Fibroblast of the aortic adventitia (primary cell): ENCODE data around the gene WNK1. TPM values are rescaled to one million over a fixed set of nuclear protein-coding genes. Genes with fewer than 3 reads are reported as not detected.
A peak's percentile ranks its signal among the peaks of the same experiment; 100 is the strongest.

Experiments
- DNase-seq: peaks from one replicate; pipeline ENCODE4 v3.0.0-alpha.2; 2010; ENCODE audit warnings: low read depth
- H3K4me3 ChIP-seq: 2 replicates; pipeline ENCODE4 v1.5.1; 2011; ENCODE audit warnings: low read depth, mild to moderate bottlenecking, control low read depth, low read length, moderate library complexity
- total RNA-seq: library from RNA; depleted of rRNA; stranded (reverse); fragments of >200 nt; gene quantifications from 2 replicates; pipeline ENCODE4 v1.2.3, GENCODE V29; 2012; ENCODE audit warnings: low replicate concordance
- TF ChIP-seq, protein P1 (sequence below): IDR thresholded peaks from 2 replicates; pipeline ENCODE4 v1.5.1; 2011; ENCODE audit warnings: mild to moderate bottlenecking, low read length, control low read depth, inconsistent platforms; ENCODE audit not compliant: insufficient read depth

The WNK1 gene
- total RNA-seq, 1 donor = 91.7 TPM

DNA sequence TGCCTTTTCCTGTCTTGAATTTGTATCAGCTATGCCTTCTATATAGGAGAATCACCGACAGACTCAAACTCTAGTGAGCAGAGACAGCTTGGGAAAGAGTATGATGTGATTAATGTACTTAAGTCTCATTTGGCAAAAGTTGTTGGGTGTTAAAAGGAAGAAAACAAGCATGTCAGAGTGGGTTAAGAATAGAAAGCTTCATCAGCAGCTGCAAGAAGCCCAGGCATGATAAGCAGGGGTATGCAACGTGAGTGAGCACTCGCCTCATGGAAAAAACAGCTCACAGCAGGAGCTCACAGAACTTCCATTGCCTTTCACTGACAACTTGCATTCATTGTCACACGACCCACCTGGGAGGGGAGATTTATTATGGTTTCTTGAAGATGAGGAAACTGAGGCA is 35.9 kb upstream of the WNK1 start:
- TF ChIP-seq, protein P1, sequence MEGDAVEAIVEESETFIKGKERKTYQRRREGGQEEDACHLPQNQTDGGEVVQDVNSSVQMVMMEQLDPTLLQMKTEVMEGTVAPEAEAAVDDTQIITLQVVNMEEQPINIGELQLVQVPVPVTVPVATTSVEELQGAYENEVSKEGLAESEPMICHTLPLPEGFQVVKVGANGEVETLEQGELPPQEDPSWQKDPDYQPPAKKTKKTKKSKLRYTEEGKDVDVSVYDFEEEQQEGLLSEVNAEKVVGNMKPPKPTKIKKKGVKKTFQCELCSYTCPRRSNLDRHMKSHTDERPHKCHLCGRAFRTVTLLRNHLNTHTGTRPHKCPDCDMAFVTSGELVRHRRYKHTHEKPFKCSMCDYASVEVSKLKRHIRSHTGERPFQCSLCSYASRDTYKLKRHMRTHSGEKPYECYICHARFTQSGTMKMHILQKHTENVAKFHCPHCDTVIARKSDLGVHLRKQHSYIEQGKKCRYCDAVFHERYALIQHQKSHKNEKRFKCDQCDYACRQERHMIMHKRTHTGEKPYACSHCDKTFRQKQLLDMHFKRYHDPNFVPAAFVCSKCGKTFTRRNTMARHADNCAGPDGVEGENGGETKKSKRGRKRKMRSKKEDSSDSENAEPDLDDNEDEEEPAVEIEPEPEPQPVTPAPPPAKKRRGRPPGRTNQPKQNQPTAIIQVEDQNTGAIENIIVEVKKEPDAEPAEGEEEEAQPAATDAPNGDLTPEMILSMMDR = no peak
- H3K4me3 ChIP-seq = no peak overlapping the region
- DNase-seq = peak; percentile 13

DNA sequence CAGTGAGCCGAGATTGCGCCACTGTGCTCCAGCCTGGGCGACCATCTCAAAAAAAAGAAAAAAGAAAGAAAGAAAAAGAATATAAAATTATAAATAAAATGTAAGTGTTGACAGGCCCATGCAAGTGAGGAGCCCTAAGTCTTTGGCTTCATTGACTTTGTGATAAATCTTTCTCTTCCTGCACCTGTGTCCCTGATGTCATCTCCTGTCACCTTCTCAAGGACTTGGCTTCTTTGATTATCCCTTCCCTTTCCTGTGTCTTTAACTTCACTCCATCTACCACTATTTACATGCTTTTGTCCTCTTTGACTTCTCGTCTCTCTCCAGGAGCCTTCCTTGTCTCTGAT is 33.6 kb upstream of the WNK1 start:
- TF ChIP-seq, protein P1 = no peak
- DNase-seq = no peak
- no peak overlapping the region for H3K4me3 ChIP-seq

DNA sequence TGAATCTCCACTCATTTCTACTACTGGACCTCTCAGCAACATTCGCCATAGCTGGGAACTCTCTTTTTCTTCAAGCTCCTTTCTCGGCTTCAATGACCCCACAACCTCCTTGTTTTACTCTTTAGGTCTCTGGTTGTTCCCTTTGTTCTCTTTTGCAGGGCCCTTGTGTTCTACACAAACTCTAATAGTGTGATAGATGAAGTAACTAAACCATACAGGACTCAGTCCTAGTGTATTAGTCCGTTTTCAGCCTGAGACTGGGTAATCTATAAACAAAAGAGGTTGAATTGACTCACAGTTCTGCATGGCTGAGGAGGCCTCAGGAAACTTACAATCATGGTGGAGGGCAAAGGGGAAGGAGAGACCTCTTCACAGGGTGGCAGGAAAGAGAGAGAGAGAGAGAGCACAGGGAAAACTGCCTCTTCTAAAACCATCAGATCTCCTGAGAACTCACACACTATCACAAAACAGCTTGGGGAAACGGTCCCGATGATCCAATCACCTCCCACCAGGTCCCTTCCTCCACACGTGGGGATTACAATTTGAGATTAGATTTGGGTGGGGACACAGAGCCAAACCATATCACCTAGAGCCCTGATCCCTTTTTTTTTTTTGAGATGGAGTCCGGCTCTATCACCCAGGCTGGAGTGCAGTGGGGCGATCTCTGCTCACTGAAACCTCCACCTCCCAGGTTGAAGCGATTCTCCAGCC is 32.0 kb upstream of the WNK1 start:
- no peak overlapping the region for H3K4me3 ChIP-seq
- DNase-seq = no peak
- TF ChIP-seq, protein P1 = no peak

DNA sequence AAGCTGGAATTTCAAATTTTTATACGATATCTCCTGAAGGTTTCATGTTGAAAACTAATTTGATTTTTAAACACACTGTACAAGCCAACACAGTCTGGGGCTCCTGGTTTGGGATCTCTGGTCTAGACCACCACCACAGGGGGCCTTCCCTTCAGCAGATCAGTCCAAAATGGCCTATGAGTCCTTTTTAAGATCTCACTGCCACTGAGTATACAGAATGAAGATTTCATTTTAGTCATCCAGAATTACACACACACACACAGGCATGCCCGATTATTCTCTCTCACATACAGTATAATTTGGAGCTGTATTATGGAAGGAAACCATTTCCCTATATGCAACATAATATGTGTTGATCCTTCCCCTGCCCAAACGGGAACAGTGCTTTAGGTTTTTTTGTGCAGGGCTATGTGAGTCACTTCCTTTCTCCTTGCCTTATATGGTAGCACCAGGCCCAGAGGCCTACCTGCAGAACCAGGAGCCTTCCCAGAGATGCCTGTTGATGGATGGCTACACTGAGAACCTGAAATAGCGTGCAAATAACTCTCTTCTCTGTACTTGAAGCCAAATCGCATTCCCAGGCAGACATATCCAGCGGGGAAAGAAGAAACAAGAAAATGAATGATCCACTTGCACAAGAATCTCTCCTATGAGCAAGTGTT is 28.1 kb upstream of the WNK1 start:
- TF ChIP-seq, protein P1 = no peak
- DNase-seq = no peak
- no peak overlapping the region for H3K4me3 ChIP-seq

DNA sequence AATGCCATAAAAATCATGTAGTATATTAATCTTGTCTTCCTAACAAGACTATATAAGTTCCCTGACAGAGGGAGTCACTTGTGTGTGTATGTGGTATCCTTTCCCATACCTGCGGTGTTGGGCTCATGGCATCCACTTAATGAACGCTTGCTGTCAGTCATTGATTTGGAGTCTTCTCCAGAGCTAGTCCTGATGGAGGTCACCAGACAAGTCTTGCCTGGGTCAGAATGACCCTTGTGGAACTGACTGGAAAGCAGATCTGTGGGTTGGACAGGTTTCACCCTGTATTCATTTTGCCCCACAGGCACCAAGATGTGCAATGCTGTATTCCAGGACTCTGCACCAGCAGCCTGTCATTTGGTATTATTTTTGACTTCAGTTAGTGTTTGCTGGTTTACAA is 27.3 kb upstream of the WNK1 start:
- no peak overlapping the region for H3K4me3 ChIP-seq
- TF ChIP-seq, protein P1 = no peak
- DNase-seq = no peak

DNA sequence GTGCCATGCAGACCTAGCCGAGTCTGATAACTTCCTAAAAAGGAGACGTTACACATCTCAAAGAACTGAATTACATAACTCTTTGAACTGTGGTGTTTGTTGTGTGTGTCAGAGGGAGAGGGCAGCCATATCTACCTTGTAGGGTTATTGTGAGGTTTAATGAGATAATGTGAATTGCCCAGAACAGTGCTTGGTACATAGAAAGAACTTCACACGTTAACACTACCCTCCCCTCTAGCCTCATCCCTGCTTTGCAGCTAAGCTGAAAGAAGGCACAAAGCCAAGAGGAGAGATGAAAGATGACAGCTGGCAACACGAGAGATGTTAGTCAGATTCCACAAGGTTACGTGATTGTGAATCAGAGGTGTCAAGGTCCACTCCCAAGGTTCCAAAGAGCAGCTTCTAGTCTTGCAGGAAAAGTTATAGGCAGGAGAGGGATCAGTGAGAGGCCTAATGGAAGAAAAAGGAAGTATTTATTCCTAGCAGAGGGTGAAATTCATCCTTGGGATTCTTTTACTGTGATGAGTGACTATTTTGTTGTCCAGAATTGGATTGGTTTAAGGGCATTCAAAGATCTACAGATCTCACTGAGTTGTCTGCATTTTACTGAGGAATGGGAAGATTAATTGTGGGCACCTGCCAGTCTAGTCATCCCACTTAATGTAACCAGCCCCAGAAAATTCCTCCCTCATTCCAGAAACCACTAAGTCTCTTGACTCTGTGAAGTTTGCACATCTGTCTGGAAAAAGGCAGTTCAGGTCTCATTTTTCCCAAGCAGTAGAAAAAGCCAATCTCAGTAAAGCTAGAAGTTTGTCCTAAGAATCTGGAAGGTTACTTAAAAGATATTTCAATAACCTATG is 25.9 kb upstream of the WNK1 start:
- TF ChIP-seq, protein P1 = no peak
- peak; percentile 31 for DNase-seq
- H3K4me3 ChIP-seq = no peak overlapping the region
